Tibial nerve (tissue), 4 donors: ENCODE data around the gene PCDHB10. TPM values are rescaled to one million over a fixed set of nuclear protein-coding genes. Genes with fewer than 3 reads are reported as not detected.
A peak's percentile ranks its signal among the peaks of the same experiment; 100 is the strongest.
"Not testable (repeated sequence)": the region's sequence is repeated elsewhere in the genome, so short reads cannot be mapped to it uniquely, and the experiment has no call there.

Source experiments
- DNase-seq, 2 donors: peaks; one replicate each; pipeline ENCODE4 v3.0.0-alpha.2; 2019; ENCODE audit warnings: low spot score in 2 of 2
- H3K27ac ChIP-seq, 4 donors: fragments of 200-600 bp; sonication (generic) in 3 of 4; one replicate each; pipeline ENCODE4 v1.5.1; 2017 to 2019; ENCODE audit warnings: mild to moderate bottlenecking in 1 of 4
- H3K27me3 ChIP-seq, 2 donors: fragments of 200-600 bp; sonication (generic) in 1 of 2; one replicate each; pipeline versions ENCODE4 v1.5.1 to v1.6.0; 2017 to 2019
- H3K36me3 ChIP-seq, 3 donors: fragments of 200-600 bp; sonication (generic); one replicate each; pipeline ENCODE4 v1.5.1; 2018 to 2019
- H3K4me1 ChIP-seq, 4 donors: fragments of 200-600 bp; sonication (generic) in 3 of 4; one replicate each; pipeline ENCODE4 v1.5.1; 2017 to 2019
- H3K4me3 ChIP-seq, 4 donors: fragments of 200-600 bp; sonication (generic) in 3 of 4; one replicate each; pipeline ENCODE4 v1.5.1; 2017 to 2019; ENCODE audit warnings: mild to moderate bottlenecking in 1 of 4, moderate library complexity in 1 of 4
- H3K9me3 ChIP-seq, 4 donors: fragments of 200-600 bp; sonication (generic) in 3 of 4; one replicate each; pipeline ENCODE4 v1.5.1; 2017 to 2019
- CTCF ChIP-seq, 5 experiments: fragments of 200-600 bp in 3 of 5; fragments of 450-650 bp in 2 of 5; sonication (generic) in 3 of 5; IDR thresholded peaks; one replicate each; pipeline ENCODE4 v1.5.1; 2016 to 2019; ENCODE audit warnings: antibody characterized with exemption in 5 of 5, mild to moderate bottlenecking in 3 of 5, moderate library complexity in 2 of 5
- EP300 ChIP-seq, 2 donors: sonication (generic); formaldehyde crosslinking; IDR thresholded peaks; one replicate each; pipeline ENCODE4 v1.6.1; 2017; ENCODE audit warnings: antibody characterized with exemption in 2 of 2, mild to moderate bottlenecking in 1 of 2
- POLR2A ChIP-seq, 2 donors: fragments of 450-650 bp; IDR thresholded peaks; one replicate each; pipeline ENCODE4 v1.6.1; 2017; ENCODE audit warnings: antibody characterized with exemption in 2 of 2, mild to moderate bottlenecking in 2 of 2, moderate library complexity in 2 of 2
- WGBS, 2 donors: methylation state at CpG; one replicate each; pipeline ENCODE4 v1.1.5; 2018; 5-methylcytosine and 5-hydroxymethylcytosine counted together
- total RNA-seq, 4 donors: library from RNA; depleted of rRNA; stranded (reverse); fragments of >200 nt; gene quantifications; one replicate each; pipeline ENCODE4 v1.1.0, GENCODE V29; 2016

The PCDHB10 gene
- 10 to 100 TPM in 1 of 4 donors, 1 to 10 TPM in 3; 4.8 to 10.4 (median 5.6) TPM for total RNA-seq

- no peaks in the 10 kb centered on the region for H3K36me3 ChIP-seq
- H3K4me1 ChIP-seq, result no peaks in the 10 kb centered on the region
- TF ChIP-seq CTCF (IDR thresholded peaks at IDR 0.05) (peak in 2 of 5 experiments; percentile 8 to 24), POLR2A (IDR thresholded peaks at IDR 0.05) (no peak), EP300 (IDR thresholded peaks at IDR 0.05) (no peak)
- DNase-seq, result no peak
- 9 to 10% methylated on average over 8 to 10 of the region's 10 CpGs for WGBS, 2 donors
- H3K9me3 ChIP-seq, result peaks cover 0 to 94% (median 33%) of the 10 kb centered on the region in 4 donors
- H3K4me3 ChIP-seq, result no peak within 1 kb of the TSS
- no peaks in the 10 kb centered on the region for H3K27me3 ChIP-seq
- H3K27ac ChIP-seq, result no peak within 1 kb of the TSS
Measured at GRCh38 chr5:141192110-141192725, at the start of gene PCDHB10. TSS of gene PCDHB10 (plus strand) at chr5:141192353. CDS start at chr5:141192553, 200 bp downstream.

- DNase-seq, result no peak
- 19 to 26% methylated on average over 18 of the region's 18 CpGs for WGBS, 2 donors
- Histone ChIP-seq H3K4me1 (no peaks in the 10 kb centered on the region), H3K27me3 (no peaks in the 10 kb centered on the region), H3K27ac (no peak within 1 kb of the TSS), H3K9me3 (peaks cover 0 to 100% (median 35%) of the 10 kb centered on the region in 4 donors), H3K4me3 (peak within 1 kb of the TSS in 1 of 4 donors; percentile 18), H3K36me3 (no peaks in the 10 kb centered on the region)
- TF ChIP-seq EP300 (IDR thresholded peaks at IDR 0.05) (no peak), CTCF (IDR thresholded peaks at IDR 0.05) (peak in 1 of 5 experiments; percentile 7)
Measured at GRCh38 chr5:141149812-141150211, 42.3 kb upstream of the PCDHB10 start, which contains the start of gene PCDHB6. TSS of gene PCDHB6 (plus strand) at chr5:141150057. CDS start at chr5:141150258, 201 bp downstream.

- no peaks in the 10 kb centered on the region for H3K36me3 ChIP-seq
- H3K4me1 ChIP-seq, result no peaks in the 10 kb centered on the region
- TF ChIP-seq POLR2A (IDR thresholded peaks at IDR 0.05) (no peak), CTCF (IDR thresholded peaks at IDR 0.05) (no peak), EP300 (IDR thresholded peaks at IDR 0.05) (no peak)
- DNase-seq, result no peak
- no peak overlapping the region for H3K27ac ChIP-seq
- H3K27me3 ChIP-seq, result no peaks in the 10 kb centered on the region
- peak overlapping the region in 1 of 4 donors; percentile 18 for H3K4me3 ChIP-seq
- WGBS, 2 donors, result 54 to 56% methylated on average over 33 of the region's 33 CpGs
- peaks cover 0 to 100% (median 33%) of the 10 kb centered on the region in 4 donors for H3K9me3 ChIP-seq
Measured at GRCh38 chr5:141150224-141150992, 41.7 kb upstream of the PCDHB10 start.

- no peaks in the 10 kb centered on the region for H3K36me3 ChIP-seq
Measured at GRCh38 chr5:141150993-141151325, 41.2 kb upstream of the PCDHB10 start.

GRCh38 chr5:141151632-141152031 is 40.5 kb upstream of the PCDHB10 start:
- peaks cover 0 to 100% (median 33%) of the 10 kb centered on the region in 4 donors for H3K9me3 ChIP-seq
- H3K27ac ChIP-seq, H3K36me3 ChIP-seq, H3K4me1 ChIP-seq, H3K4me3 ChIP-seq, DNase-seq, H3K27me3 ChIP-seq: not testable (repeated sequence)
- WGBS, 2 donors, result 53 to 77% methylated on average over 26 to 28 of the region's 41 CpGs

More at GRCh38 chr5:141150993-141151325, 41.2 kb upstream of the PCDHB10 start:
- Histone ChIP-seq H3K4me3 (no peak overlapping the region), H3K9me3 (peaks cover 0 to 100% (median 33%) of the 10 kb centered on the region in 4 donors), H3K27ac (no peak overlapping the region), H3K4me1 (no peaks in the 10 kb centered on the region), H3K27me3 (no peaks in the 10 kb centered on the region)
- no peak for DNase-seq
- TF ChIP-seq CTCF (IDR thresholded peaks at IDR 0.05) (no peak), POLR2A (IDR thresholded peaks at IDR 0.05) (no peak), EP300 (IDR thresholded peaks at IDR 0.05) (no peak)
- WGBS, 2 donors, result 44 to 53% methylated on average over 13 of the region's 13 CpGs

- not testable (repeated sequence) for H3K4me3 ChIP-seq, DNase-seq, H3K27me3 ChIP-seq, H3K27ac ChIP-seq, H3K36me3 ChIP-seq, H3K4me1 ChIP-seq
- peaks cover 0 to 100% (median 33%) of the 10 kb centered on the region in 4 donors for H3K9me3 ChIP-seq
- WGBS, 2 donors, result 40 to 57% methylated on average over 13 to 30 of the region's 36 CpGs
Measured at GRCh38 chr5:141152096-141152495, 40.1 kb upstream of the PCDHB10 start.
